RWPE2 (cell line): ENCODE measurements around the gene CKAP4.

Source experiments
- ATAC-seq: fragments of 200-7000 bp; cut with Tn5 transposase; 3 replicates; pipeline ENCODE4 v1.9.1; 2021; ENCODE audit warnings: low read depth
- DNase-seq: peaks from one replicate; pipeline ENCODE4 v3.0.0-alpha.2; 2020; ENCODE audit warnings: low spot score
- H3K27ac ChIP-seq: fragments of 450-650 bp; 2 replicates; pipeline ENCODE4 v1.5.1; 2017; ENCODE audit warnings: mild to moderate bottlenecking; ENCODE audit not compliant: poor library complexity, severe bottlenecking
- H3K27me3 ChIP-seq: fragments of 250-450 bp; sonication (Bioruptor Pico); 2 replicates; pipeline ENCODE4 v1.5.1; 2021; ENCODE audit warnings: mild to moderate bottlenecking, moderate library complexity; ENCODE audit not compliant: insufficient read depth, poor library complexity, severe bottlenecking
- H3K36me3 ChIP-seq: fragments of 250-450 bp; sonication (Bioruptor Pico); 2 replicates; pipeline ENCODE4 v1.5.1; 2020; ENCODE audit warnings: low read depth, mild to moderate bottlenecking, moderate library complexity
- H3K4me1 ChIP-seq: fragments of 250-450 bp; sonication (Bioruptor Pico); 2 replicates; pipeline ENCODE4 v1.5.1; 2021; ENCODE audit warnings: mild to moderate bottlenecking, moderate library complexity; ENCODE audit not compliant: insufficient read depth, poor library complexity, severe bottlenecking
- H3K4me3 ChIP-seq: fragments of 250-450 bp; sonication (Bioruptor Pico); 2 replicates; pipeline ENCODE4 v1.5.1; 2021; ENCODE audit warnings: mild to moderate bottlenecking, moderate library complexity; ENCODE audit not compliant: severe bottlenecking
- H3K9me3 ChIP-seq: fragments of 250-450 bp; sonication (Bioruptor Pico); 2 replicates; pipeline ENCODE4 v1.5.1; 2021; ENCODE audit warnings: mild to moderate bottlenecking, moderate library complexity; ENCODE audit not compliant: severe bottlenecking
- TF ChIP-seq, protein P1 (sequence below): fragments of 450-650 bp; IDR thresholded peaks from one replicate; pipeline ENCODE4 v1.5.1; 2017; ENCODE audit warnings: mild to moderate bottlenecking, moderate library complexity; ENCODE audit not compliant: poor library complexity, severe bottlenecking

The CKAP4 gene

DNA sequence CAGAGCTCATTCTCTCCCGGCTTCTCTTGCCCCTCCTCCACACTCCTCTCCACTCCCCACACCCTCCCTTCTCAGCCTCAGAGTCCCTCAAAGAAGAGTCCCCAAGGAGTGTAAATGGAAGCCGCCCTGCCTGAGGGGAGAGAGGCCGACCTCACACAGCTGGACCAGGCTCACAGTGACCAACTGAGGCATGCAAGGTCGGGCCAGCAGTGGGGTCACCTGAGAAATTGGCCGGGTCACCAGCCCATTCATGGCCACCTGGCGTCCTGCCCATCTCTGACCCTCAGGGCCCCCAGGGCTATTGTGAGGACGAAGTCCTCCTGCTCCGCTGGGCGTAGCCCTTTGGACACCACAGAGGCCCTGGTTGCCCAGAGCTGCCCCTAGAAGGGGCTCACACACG is 59.6 kb downstream of the CKAP4 start:
- H3K9me3 ChIP-seq, result no peaks in the 10 kb centered on the region

More for the DNA sequence above, 59.6 kb downstream of the CKAP4 start:
- Histone ChIP-seq H3K27ac (no peak overlapping the region), H3K36me3 (no peaks in the 10 kb centered on the region), H3K27me3 (no peaks in the 10 kb centered on the region), H3K4me1 (no peaks in the 10 kb centered on the region), H3K4me3 (no peak overlapping the region)
- ATAC-seq (no peak), DNase-seq (no peak)
- TF ChIP-seq, protein P1, sequence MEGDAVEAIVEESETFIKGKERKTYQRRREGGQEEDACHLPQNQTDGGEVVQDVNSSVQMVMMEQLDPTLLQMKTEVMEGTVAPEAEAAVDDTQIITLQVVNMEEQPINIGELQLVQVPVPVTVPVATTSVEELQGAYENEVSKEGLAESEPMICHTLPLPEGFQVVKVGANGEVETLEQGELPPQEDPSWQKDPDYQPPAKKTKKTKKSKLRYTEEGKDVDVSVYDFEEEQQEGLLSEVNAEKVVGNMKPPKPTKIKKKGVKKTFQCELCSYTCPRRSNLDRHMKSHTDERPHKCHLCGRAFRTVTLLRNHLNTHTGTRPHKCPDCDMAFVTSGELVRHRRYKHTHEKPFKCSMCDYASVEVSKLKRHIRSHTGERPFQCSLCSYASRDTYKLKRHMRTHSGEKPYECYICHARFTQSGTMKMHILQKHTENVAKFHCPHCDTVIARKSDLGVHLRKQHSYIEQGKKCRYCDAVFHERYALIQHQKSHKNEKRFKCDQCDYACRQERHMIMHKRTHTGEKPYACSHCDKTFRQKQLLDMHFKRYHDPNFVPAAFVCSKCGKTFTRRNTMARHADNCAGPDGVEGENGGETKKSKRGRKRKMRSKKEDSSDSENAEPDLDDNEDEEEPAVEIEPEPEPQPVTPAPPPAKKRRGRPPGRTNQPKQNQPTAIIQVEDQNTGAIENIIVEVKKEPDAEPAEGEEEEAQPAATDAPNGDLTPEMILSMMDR, result no peak
